ENCODE data around the gene CDA. TPM values are rescaled to one million over a fixed set of nuclear protein-coding genes. Genes with fewer than 3 reads are reported as not detected.
A peak's percentile ranks its signal among the peaks of the same experiment; 100 is the strongest.

The CDA gene
- total RNA-seq (2014; rRNA removed; shearing (Covaris generic); ENCODE audit: low replicate concordance) = 0.95 TPM in 1 of 2 replicates, not detected in the other

GRCh38 chr1:20588634-20589225 lies at the start of gene CDA:
CDA (plus strand) TSS chr1:20589097; CDS start chr1:20589130, 33 bp downstream.
- in situ Hi-C loops (cut with HindIII; ENCODE audit: low pct_unique_long_range_greater_than_20kb, low sequenced_read_pairs) = no loop called here

GRCh38 chr1:20540281-20540680 lies 48.6 kb upstream of the CDA start:
- DNase-seq (ENCODE audit: low read depth) = no peak
- in situ Hi-C loops (cut with HindIII; ENCODE audit: low pct_unique_long_range_greater_than_20kb, low sequenced_read_pairs) = no loop called here

More at GRCh38 chr1:20588634-20589225, at the start of gene CDA:
- no peak for DNase-seq (ENCODE audit: low read depth)

DNA sequence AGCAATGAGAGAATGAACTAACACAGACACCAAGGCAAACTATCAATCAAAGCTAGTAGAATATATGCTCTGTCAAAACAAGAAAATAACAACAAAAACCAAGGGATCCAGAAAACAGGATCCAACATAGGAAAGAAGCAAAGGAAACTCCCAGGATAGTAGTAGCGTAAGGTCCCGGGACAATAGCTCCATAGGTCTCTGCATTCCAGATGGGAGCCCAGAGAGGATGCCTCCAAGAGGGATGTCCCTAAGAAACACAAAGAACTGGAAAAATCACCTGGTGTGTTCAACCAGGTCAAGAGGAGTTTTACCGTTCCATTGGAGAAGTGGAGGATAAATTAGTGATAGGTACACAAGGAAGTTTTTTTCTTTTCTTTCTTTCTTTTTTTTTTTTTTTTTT lies 42.3 kb upstream of the CDA start:
- in situ Hi-C loops (cut with HindIII; ENCODE audit: low pct_unique_long_range_greater_than_20kb, low sequenced_read_pairs) = no loop called here
- DNase-seq (ENCODE audit: low read depth) = no peak

DNA sequence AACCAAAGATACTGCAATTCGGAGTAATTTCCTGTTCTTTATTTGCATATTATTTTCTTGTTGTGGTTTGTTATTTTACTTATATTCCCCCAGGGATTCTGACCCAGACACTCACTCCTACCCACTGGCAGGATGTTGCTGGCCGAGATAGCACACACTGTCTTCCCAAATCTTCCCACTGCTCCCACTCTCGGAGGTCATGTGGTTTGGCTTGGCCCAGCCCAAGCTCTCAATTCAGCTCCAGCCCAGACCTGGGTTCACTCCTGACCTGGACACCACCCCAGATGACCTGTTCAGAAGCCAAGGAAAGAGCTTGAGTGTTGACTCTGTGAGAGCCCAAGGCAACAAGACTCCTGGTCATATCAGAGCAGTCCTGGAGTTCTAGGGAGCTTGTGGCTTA lies 37.7 kb upstream of the CDA start:
- in situ Hi-C loops (cut with HindIII; ENCODE audit: low pct_unique_long_range_greater_than_20kb, low sequenced_read_pairs) = no loop called here
- no peak for DNase-seq (ENCODE audit: low read depth)

- peak; percentile 79 for DNase-seq (ENCODE audit: low read depth)
- in situ Hi-C loops (cut with HindIII; ENCODE audit: low pct_unique_long_range_greater_than_20kb, low sequenced_read_pairs) = no loop called here
These were observed 36.8 kb upstream of the CDA start, which contains the start of gene FAM43B for GRCh38 chr1:20551945-20552727. FAM43B (plus strand) TSS chr1:20552573; CDS start chr1:20552974, 401 bp downstream.

- DNase-seq (ENCODE audit: low read depth) = no peak
- in situ Hi-C loops (cut with HindIII; ENCODE audit: low pct_unique_long_range_greater_than_20kb, low sequenced_read_pairs) = no loop called here
These were observed 36.0 kb upstream of the CDA start for GRCh38 chr1:20552728-20553445.

DNA sequence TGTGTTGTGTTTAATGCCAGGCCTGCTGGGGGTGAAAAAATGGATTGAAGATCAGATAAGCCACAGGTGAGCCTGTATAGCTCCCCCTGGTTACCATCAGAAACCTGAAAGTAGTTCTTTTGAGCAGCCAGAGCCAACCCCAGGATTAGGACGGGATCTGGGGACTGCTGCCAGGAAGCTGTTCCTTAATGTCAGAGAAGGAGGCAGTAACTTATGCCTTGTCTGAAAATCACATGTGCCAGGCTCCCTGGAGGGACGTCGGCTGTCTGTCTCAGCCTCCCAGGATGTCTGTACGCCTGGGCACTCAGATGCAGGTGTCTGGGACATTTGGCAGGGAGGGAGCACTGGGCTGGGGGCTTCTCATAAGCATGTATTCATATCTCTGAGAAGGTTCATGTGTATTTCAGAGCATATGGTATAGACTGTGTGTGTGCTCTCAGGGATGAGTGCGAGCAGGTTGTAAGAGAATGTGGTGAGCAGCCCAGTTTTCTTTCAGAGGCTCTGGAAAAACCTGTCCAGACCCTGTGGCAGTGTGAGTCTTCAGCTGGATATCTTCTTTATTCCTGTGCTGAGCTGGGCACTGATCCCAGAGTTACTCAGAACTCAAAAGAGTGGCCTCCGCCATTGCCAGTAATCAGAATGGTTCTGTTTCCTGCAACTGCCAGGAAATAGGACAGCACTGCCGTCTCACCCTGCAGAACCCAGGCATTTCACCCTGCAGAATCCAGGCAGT lies 33.7 kb upstream of the CDA start:
- no peak for DNase-seq (ENCODE audit: low read depth)
- in situ Hi-C loops (cut with HindIII; ENCODE audit: low pct_unique_long_range_greater_than_20kb, low sequenced_read_pairs) = no loop called here

GRCh38 chr1:20555758-20556120 lies 33.2 kb upstream of the CDA start:
- DNase-seq (ENCODE audit: low read depth) = no peak
- in situ Hi-C loops (cut with HindIII; ENCODE audit: low pct_unique_long_range_greater_than_20kb, low sequenced_read_pairs) = no loop called here

- in situ Hi-C loops (cut with HindIII; ENCODE audit: low pct_unique_long_range_greater_than_20kb, low sequenced_read_pairs) = no loop called here
- DNase-seq (ENCODE audit: low read depth) = no peak
These were observed 30.7 kb upstream of the CDA start for GRCh38 chr1:20558191-20558590.

- in situ Hi-C loops (cut with HindIII; ENCODE audit: low pct_unique_long_range_greater_than_20kb, low sequenced_read_pairs) = no loop called here
- DNase-seq (ENCODE audit: low read depth) = no peak
These were observed 27.9 kb upstream of the CDA start for GRCh38 chr1:20560966-20561365.

GRCh38 chr1:20565234-20565633 lies 23.7 kb upstream of the CDA start:
- in situ Hi-C loops (cut with HindIII; ENCODE audit: low pct_unique_long_range_greater_than_20kb, low sequenced_read_pairs) = no loop called here

GRCh38 chr1:20569523-20570098 lies 19.3 kb upstream of the CDA start:
- in situ Hi-C loops (cut with HindIII; ENCODE audit: low pct_unique_long_range_greater_than_20kb, low sequenced_read_pairs) = no loop called here
- no peak for DNase-seq (ENCODE audit: low read depth)

More at GRCh38 chr1:20565234-20565633, 23.7 kb upstream of the CDA start:
- no peak for DNase-seq (ENCODE audit: low read depth)

GRCh38 chr1:20571427-20571826 lies 17.5 kb upstream of the CDA start:
- in situ Hi-C loops (cut with HindIII; ENCODE audit: low pct_unique_long_range_greater_than_20kb, low sequenced_read_pairs) = no loop called here
- no peak for DNase-seq (ENCODE audit: low read depth)

- in situ Hi-C loops (cut with HindIII; ENCODE audit: low pct_unique_long_range_greater_than_20kb, low sequenced_read_pairs) = no loop called here
These were observed 14.9 kb upstream of the CDA start for GRCh38 chr1:20573987-20574386.

GRCh38 chr1:20574686-20575540 lies 14.0 kb upstream of the CDA start:
- in situ Hi-C loops (cut with HindIII; ENCODE audit: low pct_unique_long_range_greater_than_20kb, low sequenced_read_pairs) = no loop called here
- DNase-seq (ENCODE audit: low read depth) = peak; percentile 78

More at GRCh38 chr1:20573987-20574386, 14.9 kb upstream of the CDA start:
- DNase-seq (ENCODE audit: low read depth) = no peak

DNA sequence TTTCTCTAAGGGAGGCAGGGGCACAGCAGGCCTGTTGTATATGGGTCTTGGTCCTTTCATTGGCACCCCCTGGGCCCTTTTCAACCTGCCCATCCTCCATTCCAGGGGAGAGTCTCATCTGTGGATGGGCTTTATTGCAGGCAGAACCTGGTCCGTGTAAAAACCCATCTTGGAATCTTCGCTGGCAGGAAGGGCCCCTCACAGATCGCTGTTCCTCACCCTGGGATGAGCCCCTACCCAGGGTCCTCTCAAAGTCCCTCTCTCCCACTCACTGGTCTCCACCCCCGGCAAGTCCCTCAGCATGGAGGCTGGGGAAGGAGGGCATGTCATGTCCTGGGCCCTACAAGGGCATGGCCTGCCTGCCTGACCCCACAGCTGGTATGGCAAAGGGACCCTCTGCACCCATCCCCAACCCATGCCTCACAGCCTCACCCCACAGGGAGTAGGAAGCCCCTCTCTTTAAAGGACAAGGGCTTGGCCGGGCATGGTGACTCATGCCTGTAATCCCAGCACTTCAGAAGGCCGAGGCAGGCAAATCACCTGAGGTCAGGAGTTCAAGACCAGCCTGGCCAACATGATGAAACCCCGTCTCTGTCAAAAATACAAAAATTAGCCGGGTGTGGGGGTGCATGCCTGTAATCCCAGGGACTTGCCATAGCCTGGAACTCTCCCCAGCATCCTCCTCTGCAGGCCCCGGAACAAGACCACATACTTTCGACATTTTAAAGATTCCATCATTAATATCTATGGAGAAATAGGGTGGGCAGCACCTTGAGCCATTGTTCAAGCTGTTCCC lies 13.2 kb upstream of the CDA start:
- DNase-seq (ENCODE audit: low read depth) = no peak
- in situ Hi-C loops (cut with HindIII; ENCODE audit: low pct_unique_long_range_greater_than_20kb, low sequenced_read_pairs) = no loop called here

DNA sequence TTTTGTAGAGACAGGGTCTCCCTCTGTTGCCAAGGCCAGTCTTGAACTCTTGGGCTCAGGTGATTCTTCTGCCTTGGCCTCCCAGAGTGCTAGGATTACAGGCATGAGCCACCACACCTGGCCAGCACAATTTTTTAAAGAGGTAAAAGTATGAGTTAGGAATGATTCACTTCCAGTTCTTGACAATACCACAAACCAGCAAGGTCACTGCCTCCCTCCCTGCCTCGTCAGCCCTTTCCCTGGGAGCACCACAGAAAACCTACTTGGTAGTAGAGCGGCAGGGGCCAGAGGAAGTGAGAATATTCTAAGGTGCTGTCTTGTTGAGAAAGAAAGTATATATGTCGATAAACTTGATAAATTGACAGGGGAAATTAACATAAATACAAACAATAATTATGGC lies 10.8 kb upstream of the CDA start:
- in situ Hi-C loops (cut with HindIII; ENCODE audit: low pct_unique_long_range_greater_than_20kb, low sequenced_read_pairs) = no loop called here
- DNase-seq (ENCODE audit: low read depth) = no peak
